ENCODE measurements around the gene PLAC8. TPM values are rescaled to one million over a fixed set of nuclear protein-coding genes. Genes with fewer than 3 reads are reported as not detected.

Gene PLAC8, protein sequence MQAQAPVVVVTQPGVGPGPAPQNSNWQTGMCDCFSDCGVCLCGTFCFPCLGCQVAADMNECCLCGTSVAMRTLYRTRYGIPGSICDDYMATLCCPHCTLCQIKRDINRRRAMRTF
- total RNA-seq (70.0 TPM), polyA plus RNA-seq (100 to 1,000 TPM; 128 to 236 (median 189) TPM)

DNA sequence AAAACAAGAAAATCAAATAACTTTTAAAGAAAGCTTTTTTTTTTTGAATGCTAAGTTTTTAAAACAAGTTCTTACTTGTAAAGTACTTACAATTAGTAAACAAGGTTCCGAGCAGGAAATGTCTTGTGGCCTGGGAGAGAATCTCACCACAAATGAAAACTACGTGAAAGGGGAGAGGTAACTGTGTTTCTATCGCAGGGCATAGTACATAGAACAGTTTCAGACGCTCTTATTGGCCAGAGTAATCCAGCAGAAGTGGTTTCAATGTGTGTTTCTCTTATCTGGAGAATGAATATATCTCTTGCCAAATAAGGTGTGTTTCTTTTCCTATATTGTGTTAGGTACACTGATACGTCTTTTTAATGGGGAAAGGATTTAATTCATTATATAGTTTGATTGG is at the start of gene PLAC8:
Gene PLAC8 (minus strand): TSS at position 154 of the 400 bp plus-strand sequence. CDS start 6,808 bp downstream, outside the sequence.
- no peaks in the 10 kb centered on the region for H3K36me3 ChIP-seq (ENCODE audit: control insufficient read depth, insufficient read depth, low read length)
- no peaks in the 10 kb centered on the region for H3K9me3 ChIP-seq (ENCODE audit: control insufficient read depth in 2 of 2, low read length in 2 of 2)
- H3K4me1 ChIP-seq (ENCODE audit: control insufficient read depth, insufficient read depth, low read length, poor library complexity, severe bottlenecking), result peaks cover 36% of the 10 kb centered on the region
- no peaks in the 10 kb centered on the region for H3K9me3 Mint-ChIP-seq
- H3K4me1 Mint-ChIP-seq, result peaks cover 8 to 51% (median 16%) of the 10 kb centered on the region in 4 donors
- peak within 1 kb of the TSS; percentile 81 for H3K27ac ChIP-seq (ENCODE audit: insufficient read depth, low read length, poor library complexity, severe bottlenecking)
- H3K27me3 ChIP-seq (ENCODE audit: control insufficient read depth, insufficient read depth, low read length), result no peaks in the 10 kb centered on the region
- H3K4me3 Mint-ChIP-seq, result peak within 1 kb of the TSS; percentile 61 to 95 (median 94)
- H3K27me3 Mint-ChIP-seq, result peaks cover 28% of the 10 kb centered on the region
- peak within 1 kb of the TSS; percentile 91 to 98 (median 93) for H3K27ac Mint-ChIP-seq
- DNase-seq (peak; percentile 15 to 79 (median 71)), ATAC-seq (ENCODE audit: low read depth in 2 of 2) (peak; percentile 50 to 62)
- H3K4me3 ChIP-seq (ENCODE audit: low read depth, low read length), result peak within 1 kb of the TSS; percentile 91
- no peaks in the 10 kb centered on the region for H3K36me3 Mint-ChIP-seq

DNA sequence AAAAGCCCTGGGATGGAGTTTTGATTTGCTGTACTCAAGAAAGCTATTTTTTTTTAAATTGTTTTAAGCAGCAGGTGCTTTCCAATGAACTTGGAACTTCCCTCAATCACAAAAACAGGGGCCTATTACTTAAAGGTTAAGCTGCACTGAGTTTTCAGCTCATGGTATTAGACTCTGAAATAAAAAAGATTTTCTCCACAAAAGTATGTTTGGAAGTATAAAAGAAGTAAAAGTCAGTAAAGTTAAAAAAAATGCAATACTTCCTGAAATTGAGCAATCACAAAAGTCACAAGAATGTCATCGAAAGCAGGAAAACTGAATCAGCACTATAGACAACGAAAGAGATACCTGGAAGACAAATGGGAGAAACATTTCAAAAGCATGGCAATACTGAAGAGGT is 38.9 kb upstream of the PLAC8 start:
- no peaks in the 10 kb centered on the region for H3K36me3 Mint-ChIP-seq
- Histone ChIP-seq H3K27ac (ENCODE audit: insufficient read depth, low read length, poor library complexity, severe bottlenecking) (no peak overlapping the region), H3K9me3 (ENCODE audit: control insufficient read depth in 2 of 2, low read length in 2 of 2) (no peaks in the 10 kb centered on the region), H3K27me3 (ENCODE audit: control insufficient read depth, insufficient read depth, low read length) (peaks cover 4% of the 10 kb centered on the region), H3K4me1 (ENCODE audit: control insufficient read depth, insufficient read depth, low read length, poor library complexity, severe bottlenecking) (no peaks in the 10 kb centered on the region), H3K36me3 (ENCODE audit: control insufficient read depth, insufficient read depth, low read length) (no peaks in the 10 kb centered on the region), H3K4me3 (ENCODE audit: low read depth, low read length) (no peak overlapping the region)
- H3K9me3 Mint-ChIP-seq, result peaks cover 0 to 6% (median 0%) of the 10 kb centered on the region in 7 donors
- ATAC-seq (ENCODE audit: low read depth in 2 of 2) (no peak), DNase-seq (no peak)
- H3K4me1 Mint-ChIP-seq, result peaks cover 4 to 21% (median 12%) of the 10 kb centered on the region in 4 donors
- no peak overlapping the region for H3K4me3 Mint-ChIP-seq
- H3K27ac Mint-ChIP-seq, result peak overlapping the region in 2 of 3 donors; percentile 2 to 3
- peaks cover 25% of the 10 kb centered on the region for H3K27me3 Mint-ChIP-seq

DNA sequence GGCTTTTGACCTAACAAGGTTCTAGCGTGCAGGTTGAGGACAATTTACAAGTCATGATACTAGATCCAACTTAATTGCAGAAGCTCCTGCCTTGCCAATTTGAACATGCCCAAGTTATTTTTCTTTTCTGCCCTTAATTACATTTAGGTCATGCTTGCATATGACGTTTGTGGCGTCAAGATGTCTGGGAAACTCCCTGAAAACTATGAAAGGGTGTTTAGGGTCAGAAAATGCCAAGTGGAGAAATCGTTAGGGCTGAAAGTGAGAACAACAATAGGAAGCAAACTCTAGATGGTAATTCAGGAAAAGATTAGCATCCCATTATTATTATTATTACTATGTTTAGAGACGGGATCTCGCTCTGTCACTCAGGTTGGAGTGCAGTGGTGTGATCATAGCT is 38.2 kb upstream of the PLAC8 start:
- H3K9me3 ChIP-seq (ENCODE audit: control insufficient read depth in 2 of 2, low read length in 2 of 2), result no peaks in the 10 kb centered on the region
- Mint-ChIP-seq H3K4me3 (no peak overlapping the region), H3K36me3 (no peaks in the 10 kb centered on the region), H3K4me1 (peaks cover 4 to 21% (median 12%) of the 10 kb centered on the region in 4 donors), H3K9me3 (peaks cover 0 to 6% (median 0%) of the 10 kb centered on the region in 7 donors), H3K27me3 (peaks cover 28% of the 10 kb centered on the region), H3K27ac (peak overlapping the region in 1 of 3 donors; percentile 57)
- DNase-seq (no peak), ATAC-seq (ENCODE audit: low read depth in 2 of 2) (no peak)
- H3K36me3 ChIP-seq (ENCODE audit: control insufficient read depth, insufficient read depth, low read length), result no peaks in the 10 kb centered on the region
- H3K27me3 ChIP-seq (ENCODE audit: control insufficient read depth, insufficient read depth, low read length), result peaks cover 4% of the 10 kb centered on the region
- no peak overlapping the region for H3K4me3 ChIP-seq (ENCODE audit: low read depth, low read length)
- no peak overlapping the region for H3K27ac ChIP-seq (ENCODE audit: insufficient read depth, low read length, poor library complexity, severe bottlenecking)
- H3K4me1 ChIP-seq (ENCODE audit: control insufficient read depth, insufficient read depth, low read length, poor library complexity, severe bottlenecking), result no peaks in the 10 kb centered on the region

DNA sequence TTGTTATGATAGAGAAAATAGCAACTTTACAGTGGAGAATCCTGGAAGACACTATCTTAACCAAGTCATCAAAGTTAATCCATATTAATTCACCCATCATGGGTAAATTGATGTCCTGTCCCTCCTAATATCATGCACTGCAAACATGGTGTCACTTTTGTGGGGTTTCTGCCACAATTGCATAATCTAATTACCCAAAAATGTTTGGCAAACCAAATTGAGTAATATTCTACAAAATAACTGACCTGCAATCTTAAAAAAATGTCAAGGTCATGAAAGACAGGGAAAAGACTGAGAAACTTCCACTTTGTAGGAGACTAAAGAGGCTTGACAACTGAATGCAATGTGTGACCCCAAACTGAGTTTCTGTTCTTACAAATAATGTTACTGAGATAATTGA is 37.1 kb upstream of the PLAC8 start:
- ATAC-seq (ENCODE audit: low read depth in 2 of 2) (no peak), DNase-seq (no peak)
- Histone ChIP-seq H3K4me1 (ENCODE audit: control insufficient read depth, insufficient read depth, low read length, poor library complexity, severe bottlenecking) (no peaks in the 10 kb centered on the region), H3K9me3 (ENCODE audit: control insufficient read depth in 2 of 2, low read length in 2 of 2) (no peaks in the 10 kb centered on the region), H3K27me3 (ENCODE audit: control insufficient read depth, insufficient read depth, low read length) (peaks cover 4% of the 10 kb centered on the region), H3K4me3 (ENCODE audit: low read depth, low read length) (no peak overlapping the region), H3K27ac (ENCODE audit: insufficient read depth, low read length, poor library complexity, severe bottlenecking) (no peak overlapping the region), H3K36me3 (ENCODE audit: control insufficient read depth, insufficient read depth, low read length) (no peaks in the 10 kb centered on the region)
- Mint-ChIP-seq H3K4me3 (no peak overlapping the region), H3K27ac (no peak overlapping the region), H3K27me3 (peaks cover 33% of the 10 kb centered on the region), H3K36me3 (no peaks in the 10 kb centered on the region), H3K9me3 (peaks cover 0 to 6% (median 0%) of the 10 kb centered on the region in 7 donors), H3K4me1 (peaks cover 4 to 21% (median 12%) of the 10 kb centered on the region in 4 donors)

DNA sequence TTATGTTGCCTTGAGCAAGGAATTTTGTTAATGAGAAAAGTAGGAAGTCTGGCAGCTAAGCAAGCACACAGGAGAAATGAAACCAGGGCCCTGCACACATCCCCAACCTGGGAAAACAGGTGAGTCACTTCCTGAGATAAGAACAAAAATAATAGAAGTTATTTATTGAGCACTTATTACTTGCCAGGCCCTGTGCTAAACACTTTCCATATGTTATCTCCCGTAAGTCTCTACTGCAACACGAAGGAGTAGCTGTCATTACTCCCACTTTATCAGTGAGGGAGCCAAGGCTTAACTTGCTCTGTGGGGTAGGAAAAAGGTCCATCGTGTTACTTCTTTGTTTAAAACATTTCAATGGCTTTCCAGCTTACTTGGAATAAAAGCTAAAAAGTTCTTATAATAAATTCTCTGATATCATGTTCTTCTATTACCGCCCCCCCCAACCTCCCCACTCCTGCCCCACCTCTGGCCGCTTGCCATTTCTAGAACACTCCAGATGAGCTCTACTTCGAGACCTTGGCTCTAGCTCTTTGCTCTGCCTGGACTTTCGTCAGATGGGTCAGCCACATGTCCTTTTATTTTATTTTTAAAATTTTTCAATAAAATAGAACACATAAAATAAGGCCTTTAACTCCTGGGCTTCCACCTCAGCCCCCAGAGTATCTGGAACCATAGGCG is 36.3 kb upstream of the PLAC8 start:
- no peaks in the 10 kb centered on the region for H3K36me3 Mint-ChIP-seq
- Histone ChIP-seq H3K4me1 (ENCODE audit: control insufficient read depth, insufficient read depth, low read length, poor library complexity, severe bottlenecking) (no peaks in the 10 kb centered on the region), H3K4me3 (ENCODE audit: low read depth, low read length) (no peak overlapping the region), H3K27me3 (ENCODE audit: control insufficient read depth, insufficient read depth, low read length) (peaks cover 4% of the 10 kb centered on the region), H3K36me3 (ENCODE audit: control insufficient read depth, insufficient read depth, low read length) (no peaks in the 10 kb centered on the region), H3K9me3 (ENCODE audit: control insufficient read depth in 2 of 2, low read length in 2 of 2) (no peaks in the 10 kb centered on the region), H3K27ac (ENCODE audit: insufficient read depth, low read length, poor library complexity, severe bottlenecking) (no peak overlapping the region)
- H3K4me3 Mint-ChIP-seq, result no peak overlapping the region
- H3K9me3 Mint-ChIP-seq, result peaks cover 0 to 3% (median 0%) of the 10 kb centered on the region in 7 donors
- DNase-seq (no peak), ATAC-seq (ENCODE audit: low read depth in 2 of 2) (no peak)
- H3K27ac Mint-ChIP-seq, result peak overlapping the region in 1 of 3 donors; percentile 39
- peaks cover 4 to 21% (median 10%) of the 10 kb centered on the region in 4 donors for H3K4me1 Mint-ChIP-seq
- H3K27me3 Mint-ChIP-seq, result peaks cover 39% of the 10 kb centered on the region

DNA sequence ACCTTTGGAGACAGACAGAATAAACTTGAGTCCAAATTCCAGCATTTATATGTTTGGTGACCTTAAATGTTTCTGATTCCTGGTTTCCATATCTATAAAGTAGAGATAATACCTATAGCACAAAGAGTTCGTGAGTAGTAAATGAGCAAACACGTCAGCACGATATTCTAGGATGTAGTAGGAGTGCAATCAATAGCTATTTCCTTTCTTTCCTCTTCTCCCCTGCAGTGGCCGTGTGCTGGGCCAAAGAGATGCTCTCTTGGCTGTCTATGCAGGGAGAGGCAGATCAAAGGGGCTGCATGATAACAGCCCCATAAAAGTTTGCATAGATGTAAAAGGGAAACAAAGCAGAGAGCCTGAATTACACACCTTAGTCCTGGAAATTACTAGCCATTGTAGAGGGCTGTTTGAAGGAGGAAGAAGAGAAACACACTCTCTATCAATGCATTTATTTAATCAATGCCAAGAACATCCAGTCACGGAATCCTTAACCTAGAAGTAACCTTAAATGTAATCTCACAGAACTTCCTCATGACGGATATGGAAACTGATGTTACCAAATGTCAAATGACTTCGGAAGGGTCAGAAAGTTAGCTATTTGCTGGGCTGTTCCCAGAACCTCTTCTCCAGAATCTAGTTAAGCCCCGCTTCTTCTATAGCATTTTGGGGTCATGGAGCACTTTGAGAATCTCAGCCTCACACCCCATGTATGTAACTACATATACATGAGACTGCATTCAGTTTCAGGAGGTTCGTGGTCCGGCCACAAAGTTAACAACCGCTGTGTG is 35.5 kb upstream of the PLAC8 start:
- H3K9me3 Mint-ChIP-seq, result peaks cover 0 to 3% (median 0%) of the 10 kb centered on the region in 7 donors

DNA sequence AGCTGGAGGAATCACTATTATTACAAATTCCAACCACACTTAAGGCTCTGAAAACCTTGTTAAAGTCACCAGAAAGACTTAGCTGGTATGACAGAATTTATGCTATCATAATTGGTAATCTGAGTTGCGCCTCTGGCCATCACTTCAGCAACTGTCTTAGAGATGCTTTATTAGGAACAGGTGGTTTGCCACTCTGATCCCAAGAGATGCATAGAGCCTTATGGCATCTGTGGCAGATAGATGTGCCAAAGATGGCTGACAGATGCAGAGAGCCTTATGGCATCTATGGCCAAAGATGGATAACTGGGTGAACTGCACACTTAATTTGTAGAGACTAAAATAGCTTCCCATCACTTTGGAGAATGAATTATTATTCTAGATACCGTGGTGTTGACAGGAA is 32.3 kb upstream of the PLAC8 start:
- Histone ChIP-seq H3K4me3 (ENCODE audit: low read depth, low read length) (no peak overlapping the region), H3K4me1 (ENCODE audit: control insufficient read depth, insufficient read depth, low read length, poor library complexity, severe bottlenecking) (no peaks in the 10 kb centered on the region), H3K27me3 (ENCODE audit: control insufficient read depth, insufficient read depth, low read length) (peaks cover 7% of the 10 kb centered on the region), H3K36me3 (ENCODE audit: control insufficient read depth, insufficient read depth, low read length) (no peaks in the 10 kb centered on the region), H3K9me3 (ENCODE audit: control insufficient read depth in 2 of 2, low read length in 2 of 2) (no peaks in the 10 kb centered on the region), H3K27ac (ENCODE audit: insufficient read depth, low read length, poor library complexity, severe bottlenecking) (no peak overlapping the region)
- no peak for ATAC-seq (ENCODE audit: low read depth in 2 of 2)
- no peak for DNase-seq
- Mint-ChIP-seq H3K36me3 (no peaks in the 10 kb centered on the region), H3K27me3 (peaks cover 45% of the 10 kb centered on the region), H3K4me3 (no peak overlapping the region), H3K27ac (no peak overlapping the region), H3K9me3 (peaks cover 0 to 6% (median 0%) of the 10 kb centered on the region in 7 donors), H3K4me1 (peaks cover 0 to 12% (median 6%) of the 10 kb centered on the region in 4 donors)

More for the DNA sequence above, 35.5 kb upstream of the PLAC8 start:
- peaks cover 3 to 19% (median 9%) of the 10 kb centered on the region in 4 donors for H3K4me1 Mint-ChIP-seq
- peaks cover 45% of the 10 kb centered on the region for H3K27me3 Mint-ChIP-seq
- no peaks in the 10 kb centered on the region for H3K36me3 Mint-ChIP-seq
- H3K4me3 Mint-ChIP-seq, result no peak overlapping the region
- Histone ChIP-seq H3K27me3 (ENCODE audit: control insufficient read depth, insufficient read depth, low read length) (peaks cover 7% of the 10 kb centered on the region), H3K4me1 (ENCODE audit: control insufficient read depth, insufficient read depth, low read length, poor library complexity, severe bottlenecking) (no peaks in the 10 kb centered on the region), H3K4me3 (ENCODE audit: low read depth, low read length) (no peak overlapping the region), H3K27ac (ENCODE audit: insufficient read depth, low read length, poor library complexity, severe bottlenecking) (no peak overlapping the region), H3K36me3 (ENCODE audit: control insufficient read depth, insufficient read depth, low read length) (no peaks in the 10 kb centered on the region), H3K9me3 (ENCODE audit: control insufficient read depth in 2 of 2, low read length in 2 of 2) (no peaks in the 10 kb centered on the region)
- no peak for DNase-seq
- H3K27ac Mint-ChIP-seq, result peak overlapping the region in 2 of 3 donors; percentile 1 to 41
- ATAC-seq (ENCODE audit: low read depth in 2 of 2), result no peak
